ENCODE data around the gene ZSCAN5B.

Gene ZSCAN5B

DNA sequence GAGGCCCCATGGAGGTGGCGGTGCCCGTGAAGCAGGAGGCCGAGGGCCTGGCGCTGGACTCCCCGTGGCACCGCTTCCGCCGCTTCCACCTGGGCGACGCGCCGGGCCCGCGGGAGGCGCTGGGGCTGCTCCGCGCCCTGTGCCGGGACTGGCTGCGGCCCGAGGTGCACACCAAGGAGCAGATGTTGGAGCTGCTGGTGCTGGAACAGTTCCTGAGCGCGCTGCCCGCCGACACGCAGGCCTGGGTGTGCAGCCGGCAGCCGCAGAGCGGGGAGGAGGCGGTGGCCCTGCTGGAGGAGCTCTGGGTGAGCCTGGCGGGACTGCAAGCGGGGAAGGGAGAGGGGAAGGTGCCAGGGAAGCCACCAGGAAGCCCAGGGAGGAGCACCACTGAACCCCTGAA is 50.7 kb downstream of the ZSCAN5B start:
- TF ChIP-seq, protein P1, sequence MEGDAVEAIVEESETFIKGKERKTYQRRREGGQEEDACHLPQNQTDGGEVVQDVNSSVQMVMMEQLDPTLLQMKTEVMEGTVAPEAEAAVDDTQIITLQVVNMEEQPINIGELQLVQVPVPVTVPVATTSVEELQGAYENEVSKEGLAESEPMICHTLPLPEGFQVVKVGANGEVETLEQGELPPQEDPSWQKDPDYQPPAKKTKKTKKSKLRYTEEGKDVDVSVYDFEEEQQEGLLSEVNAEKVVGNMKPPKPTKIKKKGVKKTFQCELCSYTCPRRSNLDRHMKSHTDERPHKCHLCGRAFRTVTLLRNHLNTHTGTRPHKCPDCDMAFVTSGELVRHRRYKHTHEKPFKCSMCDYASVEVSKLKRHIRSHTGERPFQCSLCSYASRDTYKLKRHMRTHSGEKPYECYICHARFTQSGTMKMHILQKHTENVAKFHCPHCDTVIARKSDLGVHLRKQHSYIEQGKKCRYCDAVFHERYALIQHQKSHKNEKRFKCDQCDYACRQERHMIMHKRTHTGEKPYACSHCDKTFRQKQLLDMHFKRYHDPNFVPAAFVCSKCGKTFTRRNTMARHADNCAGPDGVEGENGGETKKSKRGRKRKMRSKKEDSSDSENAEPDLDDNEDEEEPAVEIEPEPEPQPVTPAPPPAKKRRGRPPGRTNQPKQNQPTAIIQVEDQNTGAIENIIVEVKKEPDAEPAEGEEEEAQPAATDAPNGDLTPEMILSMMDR (conservative IDR thresholded peaks at IDR 0.05; ENCODE audit: low read depth, low read length): no peak
- Histone ChIP-seq H4K20me1 (ENCODE audit: insufficient read depth) (no peaks in the 10 kb centered on the region), H3K79me2 (ENCODE audit: insufficient read depth, low read depth) (peaks cover 5% of the 10 kb centered on the region; the same call in 1 of the 2 replicates), H3K27ac (no peak overlapping the region), H3K4me1 (ENCODE audit: low read depth, poor library complexity, severe bottlenecking) (no peaks in the 10 kb centered on the region), H3K27me3 (ENCODE audit: insufficient read depth, low read depth) (no peaks in the 10 kb centered on the region), H3K4me2 (no peak overlapping the region), H3K36me3 (ENCODE audit: insufficient read depth) (no peaks in the 10 kb centered on the region), H3K9ac (no peak overlapping the region), H3K4me3 (IDR thresholded peaks at IDR 0.05; ENCODE audit: insufficient read depth, low read depth, low read length) (no peak overlapping the region), H2AFZ (ENCODE audit: low read depth) (no peak overlapping the region)

DNA sequence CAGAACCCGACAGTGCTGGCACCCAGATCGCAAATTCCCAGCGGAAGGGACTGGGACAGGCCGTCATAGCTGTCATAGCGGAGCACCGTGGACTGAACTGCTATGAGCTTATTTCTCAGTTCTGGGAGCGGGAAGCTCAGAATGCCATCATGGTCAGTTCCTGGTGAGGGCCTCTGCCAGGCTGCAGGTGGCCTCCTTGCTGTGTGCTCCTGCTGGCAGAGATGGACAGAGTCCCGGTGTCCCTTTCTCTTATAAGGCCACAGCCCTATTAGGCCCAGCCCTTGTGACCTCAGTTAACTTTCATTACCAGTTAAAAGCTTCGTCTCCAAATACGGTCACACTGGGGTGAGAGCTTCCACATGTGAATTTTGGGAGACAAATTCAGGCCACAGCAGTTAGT is 51.9 kb downstream of the ZSCAN5B start:
- no peaks in the 10 kb centered on the region for H3K36me3 ChIP-seq (ENCODE audit: insufficient read depth)
- no peak overlapping the region for H2AFZ ChIP-seq (ENCODE audit: low read depth)
- no peak overlapping the region for H3K4me2 ChIP-seq
- H3K4me3 ChIP-seq (IDR thresholded peaks at IDR 0.05; ENCODE audit: insufficient read depth, low read depth, low read length): no peak overlapping the region
- H3K27me3 ChIP-seq (ENCODE audit: insufficient read depth, low read depth): no peaks in the 10 kb centered on the region
- TF ChIP-seq, protein P1 (conservative IDR thresholded peaks at IDR 0.05; ENCODE audit: low read depth, low read length): no peak
- no peak overlapping the region for H3K9ac ChIP-seq
- no peaks in the 10 kb centered on the region for H4K20me1 ChIP-seq (ENCODE audit: insufficient read depth)
- H3K4me1 ChIP-seq (ENCODE audit: low read depth, poor library complexity, severe bottlenecking): no peaks in the 10 kb centered on the region
- H3K79me2 ChIP-seq (ENCODE audit: insufficient read depth, low read depth): peaks cover 8% of the 10 kb centered on the region; the same call in 1 of the 2 replicates
- H3K27ac ChIP-seq: no peak overlapping the region

DNA sequence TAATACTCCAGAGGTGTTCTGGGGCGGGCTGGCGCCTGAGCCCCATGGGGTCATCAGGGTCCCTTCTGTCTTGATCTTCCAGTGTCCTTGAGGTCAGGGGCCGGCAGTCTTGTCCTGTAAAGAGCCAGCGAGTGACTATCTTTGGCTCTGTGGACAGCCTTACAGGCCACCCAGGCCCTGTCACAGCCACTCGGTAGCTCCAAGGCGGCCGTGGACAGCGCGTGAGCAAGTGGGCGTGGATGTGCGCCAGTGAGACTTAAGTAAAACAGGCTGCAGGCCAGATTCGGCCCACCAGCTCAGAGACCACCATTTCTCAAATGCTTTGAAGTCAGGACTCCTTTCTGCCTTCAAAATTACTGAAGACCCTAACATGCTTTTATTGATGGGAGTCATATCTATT is 52.8 kb downstream of the ZSCAN5B start:
- Histone ChIP-seq H4K20me1 (ENCODE audit: insufficient read depth) (no peaks in the 10 kb centered on the region), H3K4me3 (IDR thresholded peaks at IDR 0.05; ENCODE audit: insufficient read depth, low read depth, low read length) (no peak overlapping the region), H3K36me3 (ENCODE audit: insufficient read depth) (no peaks in the 10 kb centered on the region), H3K27ac (no peak overlapping the region), H3K4me2 (no peak overlapping the region), H3K27me3 (ENCODE audit: insufficient read depth, low read depth) (no peaks in the 10 kb centered on the region), H3K9ac (no peak overlapping the region), H3K4me1 (ENCODE audit: low read depth, poor library complexity, severe bottlenecking) (peaks cover 4% of the 10 kb centered on the region), H2AFZ (ENCODE audit: low read depth) (no peak overlapping the region), H3K79me2 (ENCODE audit: insufficient read depth, low read depth) (peaks cover 8% of the 10 kb centered on the region; the same call in 1 of the 2 replicates)
- TF ChIP-seq, protein P1 (conservative IDR thresholded peaks at IDR 0.05; ENCODE audit: low read depth, low read length): no peak

DNA sequence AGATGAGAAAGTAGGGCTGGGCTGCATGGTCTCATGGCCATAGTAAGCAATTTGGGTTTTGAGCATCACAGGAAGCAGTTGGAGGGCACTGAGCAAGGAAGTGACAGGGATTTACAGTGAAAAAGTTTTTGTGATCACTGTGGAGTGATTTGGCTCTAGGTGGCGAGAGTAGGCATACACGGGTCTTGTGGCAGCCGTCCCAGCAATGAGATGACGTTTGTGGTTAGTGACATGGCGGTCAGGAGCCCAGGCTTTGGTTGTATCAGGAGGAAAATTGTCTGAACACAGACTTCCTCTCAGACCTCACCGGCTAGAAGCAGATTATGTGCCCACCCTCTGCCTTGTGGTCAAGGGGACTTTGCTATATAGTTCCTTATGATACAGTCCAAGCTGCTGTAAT is 53.2 kb downstream of the ZSCAN5B start:
- Histone ChIP-seq H3K27me3 (ENCODE audit: insufficient read depth, low read depth) (no peaks in the 10 kb centered on the region), H3K4me3 (IDR thresholded peaks at IDR 0.05; ENCODE audit: insufficient read depth, low read depth, low read length) (no peak overlapping the region), H3K36me3 (ENCODE audit: insufficient read depth) (no peaks in the 10 kb centered on the region), H3K9ac (no peak overlapping the region), H2AFZ (ENCODE audit: low read depth) (no peak overlapping the region), H3K4me2 (no peak overlapping the region), H3K4me1 (ENCODE audit: low read depth, poor library complexity, severe bottlenecking) (peaks cover 9% of the 10 kb centered on the region), H3K27ac (no peak overlapping the region), H4K20me1 (ENCODE audit: insufficient read depth) (no peaks in the 10 kb centered on the region), H3K79me2 (ENCODE audit: insufficient read depth, low read depth) (peaks cover 8% of the 10 kb centered on the region; the same call in 1 of the 2 replicates)
- TF ChIP-seq, protein P1 (conservative IDR thresholded peaks at IDR 0.05; ENCODE audit: low read depth, low read length): no peak

All from KMS-11 (cell line).